ENCODE measurements around the gene ELAC1. TPM values are rescaled to one million over a fixed set of nuclear protein-coding genes. Genes with fewer than 3 reads are reported as not detected.

Gene ELAC1
- total RNA-seq, 1 donor from 2014 or later = 7.6 TPM

DNA sequence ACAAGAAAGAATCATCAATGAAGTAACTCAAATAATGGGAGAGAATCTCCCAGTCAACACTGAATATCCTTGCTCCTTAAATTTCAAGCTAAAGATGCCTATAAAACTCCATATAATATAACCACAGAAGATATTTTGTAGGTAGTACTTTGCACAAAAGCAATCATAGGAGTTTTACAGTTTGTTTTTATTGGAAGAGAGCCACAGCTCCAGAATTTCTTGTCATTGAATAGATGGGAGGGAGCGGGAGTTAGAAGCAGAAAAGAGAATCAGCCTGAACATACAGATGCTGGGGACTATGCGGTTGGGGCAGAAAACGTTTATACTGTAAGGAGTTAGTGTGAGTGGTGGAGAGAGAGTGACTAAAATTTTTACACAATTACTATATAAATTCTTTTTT, 43.9 kb downstream of the ELAC1 start:
- Mint-ChIP-seq H3K27ac (ENCODE audit: unreplicated experiment) (no peak overlapping the region), H3K27me3 (ENCODE audit: low read depth, unreplicated experiment) (peaks cover 2% of the 10 kb centered on the region), H3K4me3 (ENCODE audit: unreplicated experiment) (no peak overlapping the region), H3K36me3 (ENCODE audit: low read depth, unreplicated experiment) (peaks cover 2% of the 10 kb centered on the region), H3K4me1 (ENCODE audit: low read depth, unreplicated experiment) (peaks cover 2% of the 10 kb centered on the region), H3K9me3 (ENCODE audit: unreplicated experiment) (no peaks in the 10 kb centered on the region)
- Histone ChIP-seq H3K4me2 (ENCODE audit: low read length) (no peak overlapping the region), H3K9ac (ENCODE audit: low read length) (no peak overlapping the region), H2AFZ (ENCODE audit: low read depth, low read length) (no peak overlapping the region), H3K9me3 (ENCODE audit: insufficient read depth, low read depth, low read length) (no peaks in the 10 kb centered on the region), H3K4me3 (ENCODE audit: insufficient read depth, low read depth, low read length) (no peak overlapping the region), H3K36me3 (ENCODE audit: insufficient read depth, low read length) (no peaks in the 10 kb centered on the region), H3K27ac (ENCODE audit: low read depth, low read length) (no peak overlapping the region), H3K4me1 (ENCODE audit: insufficient read depth, low read length) (peaks cover 4% of the 10 kb centered on the region), H3K79me2 (ENCODE audit: insufficient read depth, low read length) (no peaks in the 10 kb centered on the region), H4K20me1 (ENCODE audit: insufficient read depth, low read length) (no peaks in the 10 kb centered on the region), H3K27me3 (ENCODE audit: insufficient read depth, low read length) (no peaks in the 10 kb centered on the region)
- FAIRE-seq = no peak
- no peak for DNase-seq (ENCODE audit: low read depth)
- TF ChIP-seq, protein P1, sequence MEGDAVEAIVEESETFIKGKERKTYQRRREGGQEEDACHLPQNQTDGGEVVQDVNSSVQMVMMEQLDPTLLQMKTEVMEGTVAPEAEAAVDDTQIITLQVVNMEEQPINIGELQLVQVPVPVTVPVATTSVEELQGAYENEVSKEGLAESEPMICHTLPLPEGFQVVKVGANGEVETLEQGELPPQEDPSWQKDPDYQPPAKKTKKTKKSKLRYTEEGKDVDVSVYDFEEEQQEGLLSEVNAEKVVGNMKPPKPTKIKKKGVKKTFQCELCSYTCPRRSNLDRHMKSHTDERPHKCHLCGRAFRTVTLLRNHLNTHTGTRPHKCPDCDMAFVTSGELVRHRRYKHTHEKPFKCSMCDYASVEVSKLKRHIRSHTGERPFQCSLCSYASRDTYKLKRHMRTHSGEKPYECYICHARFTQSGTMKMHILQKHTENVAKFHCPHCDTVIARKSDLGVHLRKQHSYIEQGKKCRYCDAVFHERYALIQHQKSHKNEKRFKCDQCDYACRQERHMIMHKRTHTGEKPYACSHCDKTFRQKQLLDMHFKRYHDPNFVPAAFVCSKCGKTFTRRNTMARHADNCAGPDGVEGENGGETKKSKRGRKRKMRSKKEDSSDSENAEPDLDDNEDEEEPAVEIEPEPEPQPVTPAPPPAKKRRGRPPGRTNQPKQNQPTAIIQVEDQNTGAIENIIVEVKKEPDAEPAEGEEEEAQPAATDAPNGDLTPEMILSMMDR (IDR thresholded peaks at IDR 0.05; ENCODE audit: insufficient read depth, low read depth, low read length) = no peak
- no peak for TF ChIP-seq EZH2 (IDR thresholded peaks at IDR 0.05; ENCODE audit: insufficient read depth, low read length)

DNA sequence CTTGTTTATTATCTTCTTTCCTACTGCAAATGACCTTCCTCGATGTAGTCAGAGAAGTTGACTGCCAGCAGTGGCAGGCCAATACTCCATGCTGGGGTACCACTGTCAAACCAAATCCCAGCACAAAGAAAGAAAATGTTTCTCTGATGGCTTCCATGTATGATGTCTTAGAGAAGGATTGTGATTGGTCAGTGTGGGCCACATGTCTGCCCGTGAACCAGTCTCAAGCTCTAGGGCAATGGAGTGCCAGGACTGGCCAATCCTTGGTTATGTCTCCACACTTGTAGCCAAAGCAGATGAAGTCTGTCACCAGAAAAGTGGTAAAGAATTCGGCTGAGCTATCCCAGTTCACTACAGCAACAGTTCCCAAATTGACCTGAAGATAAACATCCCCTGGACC, 44.6 kb downstream of the ELAC1 start:
- Histone ChIP-seq H3K9me3 (ENCODE audit: insufficient read depth, low read depth, low read length) (no peaks in the 10 kb centered on the region), H3K4me1 (ENCODE audit: insufficient read depth, low read length) (peaks cover 4% of the 10 kb centered on the region), H3K27me3 (ENCODE audit: insufficient read depth, low read length) (no peaks in the 10 kb centered on the region), H3K27ac (ENCODE audit: low read depth, low read length) (no peak overlapping the region), H2AFZ (ENCODE audit: low read depth, low read length) (no peak overlapping the region), H3K4me3 (ENCODE audit: insufficient read depth, low read depth, low read length) (no peak overlapping the region), H3K9ac (ENCODE audit: low read length) (no peak overlapping the region), H4K20me1 (ENCODE audit: insufficient read depth, low read length) (no peaks in the 10 kb centered on the region), H3K79me2 (ENCODE audit: insufficient read depth, low read length) (no peaks in the 10 kb centered on the region), H3K36me3 (ENCODE audit: insufficient read depth, low read length) (no peaks in the 10 kb centered on the region), H3K4me2 (ENCODE audit: low read length) (no peak overlapping the region)
- Mint-ChIP-seq H3K4me1 (ENCODE audit: low read depth, unreplicated experiment) (peaks cover 2% of the 10 kb centered on the region), H3K27ac (ENCODE audit: unreplicated experiment) (no peak overlapping the region), H3K9me3 (ENCODE audit: unreplicated experiment) (no peaks in the 10 kb centered on the region), H3K4me3 (ENCODE audit: unreplicated experiment) (no peak overlapping the region), H3K27me3 (ENCODE audit: low read depth, unreplicated experiment) (peaks cover 2% of the 10 kb centered on the region), H3K36me3 (ENCODE audit: low read depth, unreplicated experiment) (peaks cover 5% of the 10 kb centered on the region)
- TF ChIP-seq, protein P1 (IDR thresholded peaks at IDR 0.05; ENCODE audit: insufficient read depth, low read depth, low read length) = no peak
- no peak for TF ChIP-seq EZH2 (IDR thresholded peaks at IDR 0.05; ENCODE audit: insufficient read depth, low read length)
- DNase-seq (ENCODE audit: low read depth) (no peak), FAIRE-seq (no peak)

DNA sequence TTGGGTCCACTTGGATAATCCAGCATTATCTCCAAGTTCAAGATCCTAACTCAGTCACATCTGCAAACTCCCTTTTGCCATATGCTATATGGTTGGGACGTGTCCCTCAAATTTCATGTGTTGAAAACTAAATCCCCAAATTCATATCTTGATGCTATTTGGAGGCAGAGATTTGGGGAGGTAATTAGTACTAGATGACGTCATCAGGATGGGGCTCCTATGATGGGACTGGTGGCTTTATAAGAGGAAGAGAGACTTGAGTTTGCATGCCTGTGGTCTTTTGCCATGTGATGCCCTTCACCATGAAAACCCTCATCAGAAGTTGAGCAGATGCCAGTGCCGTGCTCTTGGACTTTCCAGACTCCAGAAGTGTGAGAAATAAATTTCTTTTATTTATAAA, 45.4 kb downstream of the ELAC1 start:
- Histone ChIP-seq H4K20me1 (ENCODE audit: insufficient read depth, low read length) (no peaks in the 10 kb centered on the region), H3K9me3 (ENCODE audit: insufficient read depth, low read depth, low read length) (no peaks in the 10 kb centered on the region), H3K4me2 (ENCODE audit: low read length) (no peak overlapping the region), H3K27me3 (ENCODE audit: insufficient read depth, low read length) (no peaks in the 10 kb centered on the region), H3K36me3 (ENCODE audit: insufficient read depth, low read length) (no peaks in the 10 kb centered on the region), H3K4me3 (ENCODE audit: insufficient read depth, low read depth, low read length) (no peak overlapping the region), H3K4me1 (ENCODE audit: insufficient read depth, low read length) (peaks cover 4% of the 10 kb centered on the region), H3K9ac (ENCODE audit: low read length) (no peak overlapping the region), H3K79me2 (ENCODE audit: insufficient read depth, low read length) (no peaks in the 10 kb centered on the region), H3K27ac (ENCODE audit: low read depth, low read length) (no peak overlapping the region), H2AFZ (ENCODE audit: low read depth, low read length) (no peak overlapping the region)
- TF ChIP-seq, protein P1 (IDR thresholded peaks at IDR 0.05; ENCODE audit: insufficient read depth, low read depth, low read length) = no peak
- TF ChIP-seq EZH2 (IDR thresholded peaks at IDR 0.05; ENCODE audit: insufficient read depth, low read length) = no peak
- Mint-ChIP-seq H3K36me3 (ENCODE audit: low read depth, unreplicated experiment) (peaks cover 5% of the 10 kb centered on the region), H3K4me3 (ENCODE audit: unreplicated experiment) (no peak overlapping the region), H3K9me3 (ENCODE audit: unreplicated experiment) (no peaks in the 10 kb centered on the region), H3K27me3 (ENCODE audit: low read depth, unreplicated experiment) (peaks cover 2% of the 10 kb centered on the region), H3K27ac (ENCODE audit: unreplicated experiment) (no peak overlapping the region), H3K4me1 (ENCODE audit: low read depth, unreplicated experiment) (peaks cover 3% of the 10 kb centered on the region)
- peak; percentile 47 for FAIRE-seq
- no peak for DNase-seq (ENCODE audit: low read depth)

All from astrocyte (in vitro differentiated cells and primary cell).